SJSA1 (cell line): ENCODE data around the gene NUCB1. TPM values are rescaled to one million over a fixed set of nuclear protein-coding genes. Genes with fewer than 3 reads are reported as not detected.
"Not testable (repeated sequence)": the region's sequence is repeated elsewhere in the genome, so short reads cannot be mapped to it uniquely, and the experiment has no call there.

Experiments
- DNase-seq, 2 experiments: peaks; one replicate each; pipeline ENCODE4 v3.0.0-alpha.2; 2015 to 2020; ENCODE audit warnings: low spot score in 2 of 2, low read depth in 1 of 2
- H3K27ac ChIP-seq: fragments of 250-450 bp; sonication (Bioruptor Pico); 2 replicates; pipeline ENCODE4 v1.5.1; 2020; ENCODE audit warnings: mild to moderate bottlenecking, moderate library complexity
- H3K27me3 ChIP-seq: fragments of 250-450 bp; sonication (Bioruptor Pico); replicated peaks from 2 replicates; pipeline ENCODE4 v1.5.1; 2020; ENCODE audit warnings: mild to moderate bottlenecking, moderate library complexity
- H3K36me3 ChIP-seq: fragments of 250-450 bp; sonication (Bioruptor Pico); 2 replicates; pipeline ENCODE4 v1.5.1; 2020; ENCODE audit warnings: mild to moderate bottlenecking
- H3K4me1 ChIP-seq: fragments of 250-450 bp; sonication (Bioruptor Pico); replicated peaks from 2 replicates; pipeline ENCODE4 v1.6.1; 2021; ENCODE audit warnings: mild to moderate bottlenecking
- H3K4me3 ChIP-seq: fragments of 250-450 bp; sonication (Bioruptor Pico); 2 replicates; pipeline ENCODE4 v1.5.1; 2020; ENCODE audit warnings: mild to moderate bottlenecking
- H3K9me3 ChIP-seq: fragments of 250-450 bp; sonication (Bioruptor Pico); replicated peaks from 2 replicates; pipeline ENCODE4 v1.5.1; 2020; ENCODE audit warnings: mild to moderate bottlenecking
- total RNA-seq: library from RNA; depleted of rRNA; stranded (reverse); fragments of >200 nt; shearing (Covaris generic); gene quantifications from 2 replicates; pipeline ENCODE4 v1.2.3, GENCODE V29; 2014

NUCB1 gene
- total RNA-seq, 1 experiment from 2014 or later = 200 TPM

GRCh38 chr19:48903788-48904187 lies 3.7 kb downstream of the NUCB1 start:
- not testable (repeated sequence) for H3K27me3 ChIP-seq

GRCh38 chr19:48905664-48906063 lies 5.6 kb downstream of the NUCB1 start:
- no peak overlapping the region for H3K27ac ChIP-seq
- no peaks in the 10 kb centered on the region for H3K27me3 ChIP-seq
- peaks cover 8% of the 10 kb centered on the region for H3K4me1 ChIP-seq
- H3K9me3 ChIP-seq = no peaks in the 10 kb centered on the region
- DNase-seq = no peak
- H3K36me3 ChIP-seq = peaks cover 39% of the 10 kb centered on the region
- H3K4me3 ChIP-seq = no peak overlapping the region

More at GRCh38 chr19:48903788-48904187, 3.7 kb downstream of the NUCB1 start:
- H3K4me1 ChIP-seq, DNase-seq, H3K9me3 ChIP-seq, H3K4me3 ChIP-seq, H3K27ac ChIP-seq: not testable (repeated sequence)
- H3K36me3 ChIP-seq = peaks cover 34% of the 10 kb centered on the region

GRCh38 chr19:48906324-48906723 lies 6.2 kb downstream of the NUCB1 start:
- DNase-seq = no peak
- Histone ChIP-seq H3K27me3 (no peaks in the 10 kb centered on the region), H3K4me1 (peaks cover 1% of the 10 kb centered on the region; the same call in 1 of the 2 replicates), H3K27ac (no peak overlapping the region), H3K9me3 (no peaks in the 10 kb centered on the region), H3K4me3 (no peak overlapping the region), H3K36me3 (peaks cover 43% of the 10 kb centered on the region)

GRCh38 chr19:48907671-48908070 lies 7.6 kb downstream of the NUCB1 start:
- no peaks in the 10 kb centered on the region for H3K4me1 ChIP-seq
- H3K27me3 ChIP-seq = no peaks in the 10 kb centered on the region
- no peak overlapping the region for H3K4me3 ChIP-seq
- peaks cover 48% of the 10 kb centered on the region for H3K36me3 ChIP-seq
- no peak overlapping the region for H3K27ac ChIP-seq
- no peak for DNase-seq
- H3K9me3 ChIP-seq = no peaks in the 10 kb centered on the region

GRCh38 chr19:48909424-48910077 lies 9.4 kb downstream of the NUCB1 start:
- H3K9me3 ChIP-seq, H3K4me3 ChIP-seq, H3K27ac ChIP-seq, DNase-seq, H3K4me1 ChIP-seq, H3K27me3 ChIP-seq: not testable (repeated sequence)
- peaks cover 64% of the 10 kb centered on the region for H3K36me3 ChIP-seq

GRCh38 chr19:48910803-48911202 lies 10.7 kb downstream of the NUCB1 start:
- peaks cover 62% of the 10 kb centered on the region for H3K36me3 ChIP-seq
- no peak overlapping the region for H3K4me3 ChIP-seq
- no peak overlapping the region for H3K27ac ChIP-seq
- H3K9me3 ChIP-seq = no peaks in the 10 kb centered on the region
- DNase-seq = no peak
- no peaks in the 10 kb centered on the region for H3K4me1 ChIP-seq
- H3K27me3 ChIP-seq = no peaks in the 10 kb centered on the region

GRCh38 chr19:48913114-48913889 lies 13.2 kb downstream of the NUCB1 start:
- Histone ChIP-seq H3K27ac (no peak overlapping the region), H3K9me3 (no peaks in the 10 kb centered on the region), H3K4me1 (no peaks in the 10 kb centered on the region), H3K4me3 (no peak overlapping the region), H3K27me3 (no peaks in the 10 kb centered on the region), H3K36me3 (peaks cover 68% of the 10 kb centered on the region)
- no peak for DNase-seq

GRCh38 chr19:48914181-48914580 lies 14.1 kb downstream of the NUCB1 start:
- no peak overlapping the region for H3K4me3 ChIP-seq
- H3K27ac ChIP-seq = no peak overlapping the region
- H3K4me1 ChIP-seq = no peaks in the 10 kb centered on the region
- H3K36me3 ChIP-seq = peaks cover 71% of the 10 kb centered on the region
- H3K27me3 ChIP-seq = no peaks in the 10 kb centered on the region
- no peaks in the 10 kb centered on the region for H3K9me3 ChIP-seq
- no peak for DNase-seq

- no peaks in the 10 kb centered on the region for H3K27me3 ChIP-seq
- no peak for DNase-seq
- H3K9me3 ChIP-seq = no peaks in the 10 kb centered on the region
- H3K27ac ChIP-seq = no peak overlapping the region
- H3K4me3 ChIP-seq = no peak overlapping the region
- no peaks in the 10 kb centered on the region for H3K4me1 ChIP-seq
- H3K36me3 ChIP-seq = peaks cover 73% of the 10 kb centered on the region
Measured at GRCh38 chr19:48915757-48916156, 15.6 kb downstream of the NUCB1 start.

GRCh38 chr19:48918071-48918470 lies 18.0 kb downstream of the NUCB1 start:
- H3K4me3 ChIP-seq = no peak overlapping the region
- no peak overlapping the region for H3K27ac ChIP-seq
- DNase-seq = no peak
- H3K36me3 ChIP-seq = peaks cover 71% of the 10 kb centered on the region
- H3K9me3 ChIP-seq = no peaks in the 10 kb centered on the region
- no peaks in the 10 kb centered on the region for H3K4me1 ChIP-seq
- H3K27me3 ChIP-seq = no peaks in the 10 kb centered on the region

GRCh38 chr19:48918801-48919247 lies 18.7 kb downstream of the NUCB1 start:
- no peak overlapping the region for H3K4me3 ChIP-seq
- no peaks in the 10 kb centered on the region for H3K27me3 ChIP-seq
- no peaks in the 10 kb centered on the region for H3K9me3 ChIP-seq
- peaks cover 66% of the 10 kb centered on the region for H3K36me3 ChIP-seq
- H3K4me1 ChIP-seq = no peaks in the 10 kb centered on the region
- no peak for DNase-seq
- no peak overlapping the region for H3K27ac ChIP-seq

- DNase-seq, H3K27me3 ChIP-seq, H3K4me3 ChIP-seq, H3K27ac ChIP-seq, H3K9me3 ChIP-seq, H3K4me1 ChIP-seq: not testable (repeated sequence)
- H3K36me3 ChIP-seq = peaks cover 62% of the 10 kb centered on the region
Measured at GRCh38 chr19:48919271-48919670, 19.2 kb downstream of the NUCB1 start.

GRCh38 chr19:48920949-48921348 lies 20.8 kb downstream of the NUCB1 start:
- Histone ChIP-seq H3K36me3 (peaks cover 50% of the 10 kb centered on the region), H3K9me3 (no peaks in the 10 kb centered on the region), H3K4me1 (peaks cover 14% of the 10 kb centered on the region), H3K4me3 (no peak overlapping the region), H3K27ac (no peak overlapping the region), H3K27me3 (no peaks in the 10 kb centered on the region)
- DNase-seq = no peak

- no peak overlapping the region for H3K27ac ChIP-seq
- H3K36me3 ChIP-seq = peaks cover 41% of the 10 kb centered on the region
- H3K4me3 ChIP-seq = no peak overlapping the region
- no peak for DNase-seq
- no peaks in the 10 kb centered on the region for H3K9me3 ChIP-seq
- peaks cover 21% of the 10 kb centered on the region for H3K4me1 ChIP-seq
- no peaks in the 10 kb centered on the region for H3K27me3 ChIP-seq
Measured at GRCh38 chr19:48921721-48922500, 21.8 kb downstream of the NUCB1 start.
